Right lobe of liver (tissue), 6 donors: ENCODE data around the gene SORBS2. TPM values are rescaled to one million over a fixed set of nuclear protein-coding genes. Genes with fewer than 3 reads are reported as not detected.
A peak's percentile ranks its signal among the peaks of the same experiment; 100 is the strongest.

Experiments used
- ATAC-seq, 4 donors: fragments of 200-7000 bp; cut with Tn5 transposase; one replicate each; pipeline ENCODE4 v1.9.1; 2020; ENCODE audit warnings: mild to moderate bottlenecking in 4 of 4, moderate library complexity in 4 of 4
- DNase-seq, 3 donors: peaks; one replicate each; pipeline ENCODE4 v3.0.0-alpha.2; 2020
- H3K27ac ChIP-seq, 3 donors: fragments of 200-600 bp; one replicate each; pipeline ENCODE4 v1.8.0; 2022
- H3K27me3 ChIP-seq, 2 donors: fragments of 200-600 bp; one replicate each; pipeline ENCODE4 v1.8.0; 2022
- H3K36me3 ChIP-seq, 4 donors: fragments of 200-600 bp; sonication (generic) in 1 of 4; one replicate each; pipeline versions ENCODE4 v1.5.1 to v1.8.0; 2017 to 2022; ENCODE audit warnings: control low read depth in 1 of 4
- H3K4me1 ChIP-seq, 4 donors: fragments of 200-600 bp; sonication (generic) in 1 of 4; one replicate each; pipeline versions ENCODE4 v1.5.1 to v1.8.0; 2017 to 2022; ENCODE audit warnings: control low read depth in 1 of 4
- H3K4me3 ChIP-seq, 3 donors: fragments of 200-600 bp; one replicate each; pipeline ENCODE4 v1.8.0; 2022
- H3K9me3 ChIP-seq, 4 donors: fragments of 200-600 bp; sonication (generic) in 1 of 4; one replicate each; pipeline versions ENCODE4 v1.5.1 to v1.8.0; 2017 to 2022; ENCODE audit warnings: control low read depth in 1 of 4
- CTCF ChIP-seq, 4 donors: fragments of 200-600 bp in 3 of 4; fragments of 450-650 bp in 1 of 4; IDR thresholded peaks; one replicate each; pipeline versions ENCODE4 v1.5.1 to v1.8.0; 2016 to 2022; ENCODE audit warnings: antibody characterized with exemption in 4 of 4, mild to moderate bottlenecking in 2 of 4
- POLR2A ChIP-seq: fragments of 450-650 bp; IDR thresholded peaks from one replicate; pipeline ENCODE4 v1.6.1; 2017; ENCODE audit warnings: antibody characterized with exemption, mild to moderate bottlenecking
- WGBS: methylation state at CpG from one replicate; pipeline ENCODE4 v1.1.6; 2018; ENCODE audit warnings: low coverage, low lambda C conversion rate; ENCODE audit not compliant: insufficient coverage; ENCODE audit errors: missing lambda C conversion rate; 5-methylcytosine and 5-hydroxymethylcytosine counted together
- intact Hi-C, 2 donors: fragments of 100-400 bp; cut with DNase I; formaldehyde crosslinking; loops; one replicate each; pipeline versions ENCODE4 v1.11.2 to v1.14.1; 2022
- total RNA-seq, 6 experiments: library from RNA; depleted of rRNA in 2 of 6; stranded (reverse); fragments of >200 nt in 2 of 6; fragmentation: NEBNext Ultra II Directional in 3 of 6; extraction: Animal tissue kit (Norgen Biotek cat#: 25700) in 3 of 6; gene quantifications; one replicate each; pipeline versions ENCODE4 v1.1.0 to v1.2.4, GENCODE V29; 2016 to 2023
- donor health status: DM: no; HTN: yes; CAD: no.
- donor health status: DM: no; HTN: no; CAD: no.
- donor health status: DM: no; HTN: no; CAD: no.
- donor health status: DM: no; HTN: yes; CAD: no.
- donor health status: DM: no; HTN: yes; CAD: no.

Gene SORBS2
- total RNA-seq, 6 experiments from 2014 or later, result 60.8 to 144 (median 107) TPM

GRCh38 chr4:185654311-185654710 is 157.7 kb downstream of the SORBS2 start:
- Histone ChIP-seq H3K36me3 (peaks cover 0 to 25% (median 2%) of the 10 kb centered on the region in 4 donors), H3K4me3 (no peak overlapping the region), H3K4me1 (peaks cover 0 to 43% (median 0%) of the 10 kb centered on the region in 4 donors), H3K27me3 (no peaks in the 10 kb centered on the region), H3K27ac (peak overlapping the region in 1 of 3 donors; percentile 69), H3K9me3 (no peaks in the 10 kb centered on the region)
- WGBS, result 67% methylated on average over 3 of the region's 3 CpGs
- ATAC-seq (no peak), DNase-seq (no peak)
- intact Hi-C loops, result no loop called here
- TF ChIP-seq CTCF (IDR thresholded peaks at IDR 0.05) (no peak), POLR2A (no peak)

GRCh38 chr4:185651851-185652250 is 160.1 kb downstream of the SORBS2 start:
- TF ChIP-seq POLR2A (no peak), CTCF (IDR thresholded peaks at IDR 0.05) (no peak)
- DNase-seq, result no peak
- peak overlapping the region in 1 of 3 donors; percentile 72 for H3K27ac ChIP-seq
- H3K9me3 ChIP-seq, result no peaks in the 10 kb centered on the region
- peak in 1 of 4 donors; percentile 2 for ATAC-seq
- H3K4me3 ChIP-seq, result no peak overlapping the region
- peaks cover 0 to 38% (median 4%) of the 10 kb centered on the region in 4 donors for H3K36me3 ChIP-seq
- intact Hi-C loops, result no loop called here
- peaks cover 0 to 43% (median 0%) of the 10 kb centered on the region in 4 donors for H3K4me1 ChIP-seq
- no peaks in the 10 kb centered on the region for H3K27me3 ChIP-seq
- WGBS, result 80% methylated on average over 7 of the region's 7 CpGs

- H3K27me3 ChIP-seq, result no peaks in the 10 kb centered on the region
- ATAC-seq (peak; percentile 58 to 77 (median 64)), DNase-seq (no peak)
- H3K27ac ChIP-seq, result peak overlapping the region in 2 of 3 donors; percentile 54 to 72
- intact Hi-C loops, result no loop called here
- H3K4me1 ChIP-seq, result peaks cover 0 to 43% (median 0%) of the 10 kb centered on the region in 4 donors
- peaks cover 0 to 41% (median 6%) of the 10 kb centered on the region in 4 donors for H3K36me3 ChIP-seq
- no peak overlapping the region for H3K4me3 ChIP-seq
- TF ChIP-seq POLR2A (no peak), CTCF (IDR thresholded peaks at IDR 0.05) (no peak)
- no peaks in the 10 kb centered on the region for H3K9me3 ChIP-seq
- WGBS, result 70% methylated on average over 2 of the region's 5 CpGs
Observed at GRCh38 chr4:185651137-185651677, 160.8 kb downstream of the SORBS2 start.

- peaks cover 0 to 65% (median 22%) of the 10 kb centered on the region in 4 donors for H3K36me3 ChIP-seq
- WGBS, result 87% methylated on average over 4 of the region's 4 CpGs
- no peaks in the 10 kb centered on the region for H3K9me3 ChIP-seq
- no peak overlapping the region for H3K4me3 ChIP-seq
- peaks cover 0 to 26% (median 0%) of the 10 kb centered on the region in 4 donors for H3K4me1 ChIP-seq
- ATAC-seq (no peak), DNase-seq (no peak)
- H3K27me3 ChIP-seq, result no peaks in the 10 kb centered on the region
- intact Hi-C loops, result loop anchor here in 1 of 2 donors (10.0 kb wide), 1 partner anchor 366 kb away; no protein-coding TSS in a partner anchor
- no peak overlapping the region for H3K27ac ChIP-seq
- TF ChIP-seq CTCF (IDR thresholded peaks at IDR 0.05) (no peak), POLR2A (no peak)
Observed at GRCh38 chr4:185648631-185649030, 163.4 kb downstream of the SORBS2 start.
